ENCODE results near the gene ANK3. TPM values are rescaled to one million over a fixed set of nuclear protein-coding genes. Genes with fewer than 3 reads are reported as not detected.
"Not testable (repeated sequence)": the region's sequence is repeated elsewhere in the genome, so short reads cannot be mapped to it uniquely, and the experiment has no call there.

The ANK3 gene
- total and polyA plus RNA-seq, 3 donors from 2014 or later, result 23.5 to 39.9 (median 38.6) TPM

- no peak overlapping the region for H3K27ac ChIP-seq
- TF ChIP-seq POLR2A (IDR thresholded peaks at IDR 0.05) (no peak), CTCF (IDR thresholded peaks at IDR 0.05) (no peak)
- no peak for DNase-seq
- H3K27me3 ChIP-seq, result no peaks in the 10 kb centered on the region
- no peaks in the 10 kb centered on the region for H3K4me1 ChIP-seq
- no peak overlapping the region for H3K4me3 ChIP-seq
- intact Hi-C loops (cut with DNase I; ENCODE audit: low total_unique reads), result no loop called here
- H3K36me3 ChIP-seq (ENCODE audit: low read depth, missing control alignments), result no peaks in the 10 kb centered on the region
- 85 to 87% methylated on average over 9 of the region's 9 CpGs for WGBS, 2 donors
- no peaks in the 10 kb centered on the region for H3K9me3 ChIP-seq
Measured at GRCh38 chr10:60295028-60295937, 94.4 kb downstream of the ANK3 start.

GRCh38 chr10:60293581-60294175 lies 96.0 kb downstream of the ANK3 start:
- TF ChIP-seq CTCF (IDR thresholded peaks at IDR 0.05) (no peak), POLR2A (IDR thresholded peaks at IDR 0.05) (no peak)
- no peaks in the 10 kb centered on the region for H3K36me3 ChIP-seq (ENCODE audit: low read depth, missing control alignments)
- no peak overlapping the region for H3K27ac ChIP-seq
- no peaks in the 10 kb centered on the region for H3K4me1 ChIP-seq
- 82 to 87% methylated on average over 6 of the region's 6 CpGs for WGBS, 2 donors
- intact Hi-C loops (cut with DNase I; ENCODE audit: low total_unique reads), result no loop called here
- no peaks in the 10 kb centered on the region for H3K9me3 ChIP-seq
- no peak for DNase-seq
- H3K4me3 ChIP-seq, result no peak overlapping the region
- no peaks in the 10 kb centered on the region for H3K27me3 ChIP-seq

GRCh38 chr10:60292998-60293397 lies 96.7 kb downstream of the ANK3 start:
- Histone ChIP-seq H3K36me3 (ENCODE audit: low read depth, missing control alignments) (no peaks in the 10 kb centered on the region), H3K4me3 (no peak overlapping the region), H3K27ac (no peak overlapping the region), H3K4me1 (no peaks in the 10 kb centered on the region), H3K9me3 (no peaks in the 10 kb centered on the region), H3K27me3 (no peaks in the 10 kb centered on the region)
- no peak for TF ChIP-seq POLR2A (IDR thresholded peaks at IDR 0.05)
- no peak for TF ChIP-seq CTCF (IDR thresholded peaks at IDR 0.05)
- no peak for DNase-seq
- 79 to 83% methylated on average over 8 of the region's 8 CpGs for WGBS, 2 donors
- intact Hi-C loops (cut with DNase I; ENCODE audit: low total_unique reads), result no loop called here

GRCh38 chr10:60292536-60292935 lies 97.1 kb downstream of the ANK3 start:
- H3K27ac ChIP-seq; intact Hi-C loops (cut with DNase I; ENCODE audit: low total_unique reads); H3K27me3 ChIP-seq; H3K36me3 ChIP-seq (ENCODE audit: low read depth, missing control alignments); DNase-seq; H3K9me3 ChIP-seq; H3K4me3 ChIP-seq; H3K4me1 ChIP-seq: not testable (repeated sequence)
- WGBS, 2 donors, result 79 to 88% methylated on average over 6 of the region's 6 CpGs

DNA sequence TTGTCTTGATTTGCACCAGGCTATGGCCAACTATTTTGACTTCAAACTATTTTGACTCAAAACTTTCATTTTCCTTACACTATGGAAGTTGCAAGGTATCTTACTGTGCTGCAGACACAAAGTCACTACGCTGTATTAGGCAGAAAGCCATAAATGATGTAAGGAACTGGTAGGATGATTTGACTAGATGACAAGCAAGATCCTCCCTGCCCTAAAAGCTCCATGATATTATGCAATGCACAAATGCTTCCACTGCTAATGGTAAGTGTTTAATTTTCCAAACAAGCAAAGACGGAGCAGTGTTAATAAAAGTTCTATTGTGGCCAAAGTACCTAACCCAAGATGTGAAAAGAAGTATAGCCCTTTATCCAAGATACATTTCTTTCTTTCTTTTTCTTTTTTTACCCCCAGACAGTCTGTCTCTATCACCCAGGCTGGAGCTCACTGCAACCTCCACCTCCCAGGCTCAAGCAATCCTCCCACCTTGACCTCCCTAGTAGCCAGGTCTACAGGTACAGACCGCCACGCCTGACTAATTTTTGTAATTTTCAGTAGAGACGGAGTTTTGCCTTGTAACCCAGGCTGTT lies 98.2 kb downstream of the ANK3 start:
- intact Hi-C loops (cut with DNase I; ENCODE audit: low total_unique reads), result no loop called here
- H3K27me3 ChIP-seq, result no peaks in the 10 kb centered on the region
- no peak overlapping the region for H3K27ac ChIP-seq
- no peak for DNase-seq
- no peaks in the 10 kb centered on the region for H3K9me3 ChIP-seq
- no peaks in the 10 kb centered on the region for H3K4me1 ChIP-seq
- H3K4me3 ChIP-seq, result no peak overlapping the region
- 91 to 94% methylated on average over 5 of the region's 5 CpGs for whole genome bisulfite sequencing, 2 donors
- no peaks in the 10 kb centered on the region for H3K36me3 ChIP-seq (ENCODE audit: low read depth, missing control alignments)
- no peak for TF ChIP-seq POLR2A (IDR thresholded peaks at IDR 0.05)
- TF ChIP-seq CTCF (IDR thresholded peaks at IDR 0.05), result no peak

Measured in testis (tissue), 3 donors.